T-helper 1 cell treated with Interleukin-12 subunit alpha and Interleukin-12 subunit beta and Interleukin-4 antibody, amounts not matched to agents 30 μg/mL and 1 μg/mL, for 36 hours (primary cell): Measurements from ENCODE around the gene HOXC4.
"Not testable (repeated sequence)": the region's sequence is repeated elsewhere in the genome, so short reads cannot be mapped to it uniquely, and the experiment has no call there.

ENCODE experiments used
- H3K27ac Mint-ChIP-seq: one replicate; pipeline ENCODE4 v1.8.0; 2021; ENCODE audit warnings: mild to moderate bottlenecking, mixed read lengths
- H3K27me3 Mint-ChIP-seq: one replicate; pipeline ENCODE4 v1.8.0; 2021; ENCODE audit warnings: low read depth, mixed read lengths
- H3K36me3 Mint-ChIP-seq: one replicate; pipeline ENCODE4 v1.8.0; 2021; ENCODE audit warnings: low read depth, mixed read lengths
- H3K4me1 Mint-ChIP-seq: one replicate; pipeline ENCODE4 v1.8.0; 2021; ENCODE audit warnings: low read depth, mixed read lengths
- H3K4me3 Mint-ChIP-seq: one replicate; pipeline ENCODE4 v1.8.0; 2021; ENCODE audit warnings: mild to moderate bottlenecking, moderate library complexity, mixed read lengths
- H3K9me3 Mint-ChIP-seq: one replicate; pipeline ENCODE4 v1.8.0; 2021; ENCODE audit warnings: mixed read lengths

Gene HOXC4

GRCh38 chr12:54089465-54089864, 35.8 kb downstream of the HOXC4 start:
- not testable (repeated sequence) for H3K4me1 Mint-ChIP-seq, H3K4me3 Mint-ChIP-seq, H3K36me3 Mint-ChIP-seq, H3K27ac Mint-ChIP-seq, H3K9me3 Mint-ChIP-seq
- peaks cover 72% of the 10 kb centered on the region for H3K27me3 Mint-ChIP-seq

DNA sequence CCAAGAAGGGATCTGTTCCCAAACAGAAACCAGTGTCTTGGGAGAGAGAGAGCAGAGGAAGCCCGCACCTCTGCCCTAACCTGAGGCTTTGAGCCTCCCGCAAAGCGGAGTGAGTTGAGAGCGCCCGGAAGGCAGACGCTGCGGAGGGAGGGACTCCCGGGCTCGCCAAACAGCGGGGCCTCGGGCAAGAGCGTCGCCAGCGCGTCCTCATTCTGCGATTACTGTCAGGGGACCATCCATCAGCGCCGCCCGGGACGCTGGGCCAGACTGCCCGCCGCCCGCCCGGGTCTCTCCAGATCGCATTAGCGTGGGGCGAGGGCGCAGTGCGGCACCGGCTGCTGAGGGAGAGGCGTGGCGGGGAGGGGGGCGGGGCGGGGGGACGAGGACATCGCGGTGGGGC, 36.7 kb downstream of the HOXC4 start:
- H3K27me3 Mint-ChIP-seq, result peaks cover 72% of the 10 kb centered on the region
- not testable (repeated sequence) for H3K9me3 Mint-ChIP-seq, H3K27ac Mint-ChIP-seq, H3K4me3 Mint-ChIP-seq, H3K36me3 Mint-ChIP-seq, H3K4me1 Mint-ChIP-seq

DNA sequence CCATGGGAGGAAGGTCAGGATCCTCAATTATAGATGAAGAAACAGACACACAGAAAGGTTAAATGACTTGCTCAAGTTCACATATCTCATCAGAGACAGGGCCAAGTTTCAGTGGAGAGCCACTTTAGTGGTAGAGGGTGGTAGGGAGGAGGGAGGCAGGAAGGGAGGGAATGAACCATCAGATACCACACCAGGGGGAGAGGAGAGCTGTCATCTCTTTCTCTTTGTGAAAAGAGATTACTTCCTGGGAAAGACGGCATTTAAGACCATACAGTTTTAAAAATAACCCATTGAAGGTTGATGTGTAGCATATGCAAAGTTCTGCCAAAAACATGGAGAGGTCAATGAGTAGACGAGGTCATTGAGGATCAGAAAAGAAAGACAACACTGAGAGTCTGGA, 39.3 kb downstream of the HOXC4 start:
- H3K27me3 Mint-ChIP-seq, result peaks cover 71% of the 10 kb centered on the region
- H3K36me3 Mint-ChIP-seq, H3K9me3 Mint-ChIP-seq, H3K4me3 Mint-ChIP-seq, H3K27ac Mint-ChIP-seq, H3K4me1 Mint-ChIP-seq: not testable (repeated sequence)

DNA sequence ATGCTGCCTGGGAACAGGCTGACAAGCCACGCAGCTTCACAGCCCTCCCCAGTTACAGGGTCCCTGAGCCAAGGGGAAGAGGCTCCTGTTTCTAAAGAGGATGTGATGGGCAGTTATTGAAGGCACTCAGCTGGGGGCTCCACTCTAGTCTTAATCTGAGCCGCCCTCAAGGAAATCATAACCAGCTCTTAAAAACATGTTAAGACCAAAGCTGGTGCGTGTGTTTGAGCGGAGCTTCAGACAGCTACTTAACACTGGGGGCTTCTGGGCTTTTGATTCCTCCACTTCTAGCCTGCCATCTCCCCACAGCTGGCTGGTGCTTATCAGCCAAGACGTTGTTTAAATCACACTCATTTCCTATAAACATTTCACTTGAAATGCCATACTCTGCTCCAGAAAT, 42.3 kb downstream of the HOXC4 start:
- not testable (repeated sequence) for H3K9me3 Mint-ChIP-seq, H3K4me1 Mint-ChIP-seq, H3K4me3 Mint-ChIP-seq, H3K36me3 Mint-ChIP-seq, H3K27ac Mint-ChIP-seq
- peaks cover 47% of the 10 kb centered on the region for H3K27me3 Mint-ChIP-seq

DNA sequence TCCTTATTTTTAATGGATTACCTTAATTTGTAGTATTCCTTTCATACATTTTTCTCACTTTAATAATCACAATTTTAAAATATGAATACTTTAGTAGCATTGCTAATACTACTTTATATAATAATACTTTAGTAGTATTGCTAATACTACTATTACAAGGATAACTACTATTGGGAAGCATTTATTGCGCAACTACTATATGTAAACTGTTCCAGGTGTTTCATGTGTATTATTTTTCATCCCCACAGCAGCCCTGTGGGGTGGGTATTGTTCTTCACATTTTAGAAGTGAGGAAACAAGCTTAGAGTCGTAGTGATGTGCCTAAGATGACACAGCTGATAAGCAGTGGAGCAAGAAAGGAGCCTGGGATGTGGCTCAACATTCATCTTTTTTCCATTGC, 45.0 kb downstream of the HOXC4 start:
- not testable (repeated sequence) for H3K36me3 Mint-ChIP-seq, H3K4me1 Mint-ChIP-seq
- peaks cover 46% of the 10 kb centered on the region for H3K27me3 Mint-ChIP-seq

DNA sequence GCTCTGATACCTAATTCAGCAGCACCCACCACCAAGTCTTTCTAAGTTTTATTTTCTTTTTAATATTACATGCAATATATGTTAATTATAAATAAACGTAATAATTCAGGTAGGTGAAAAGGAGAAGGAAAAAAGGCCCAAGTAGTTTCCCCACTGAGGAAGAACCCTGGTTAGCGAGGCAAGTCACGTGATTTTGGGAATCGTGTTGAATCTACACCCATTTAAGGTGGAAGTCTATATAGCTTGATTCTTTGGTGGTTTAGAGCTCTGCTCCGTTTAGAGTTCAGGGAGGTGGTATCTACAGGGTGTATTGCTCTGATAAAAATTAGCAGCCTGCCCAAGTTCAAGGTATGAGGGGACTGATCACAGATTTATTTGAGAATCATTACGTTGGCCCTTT, 47.0 kb downstream of the HOXC4 start:
- H3K27me3 Mint-ChIP-seq, result peaks cover 41% of the 10 kb centered on the region
- H3K27ac Mint-ChIP-seq, H3K9me3 Mint-ChIP-seq, H3K36me3 Mint-ChIP-seq, H3K4me3 Mint-ChIP-seq, H3K4me1 Mint-ChIP-seq: not testable (repeated sequence)

More for the DNA sequence above, 45.0 kb downstream of the HOXC4 start:
- not testable (repeated sequence) for H3K9me3 Mint-ChIP-seq, H3K4me3 Mint-ChIP-seq, H3K27ac Mint-ChIP-seq

- H3K36me3 Mint-ChIP-seq, H3K4me1 Mint-ChIP-seq, H3K9me3 Mint-ChIP-seq, H3K4me3 Mint-ChIP-seq, H3K27ac Mint-ChIP-seq: not testable (repeated sequence)
- peaks cover 46% of the 10 kb centered on the region for H3K27me3 Mint-ChIP-seq
These were observed 48.6 kb downstream of the HOXC4 start for GRCh38 chr12:54102223-54102622.

- H3K27me3 Mint-ChIP-seq, result peaks cover 60% of the 10 kb centered on the region
- not testable (repeated sequence) for H3K4me1 Mint-ChIP-seq, H3K4me3 Mint-ChIP-seq, H3K27ac Mint-ChIP-seq, H3K36me3 Mint-ChIP-seq, H3K9me3 Mint-ChIP-seq
These were observed 50.2 kb downstream of the HOXC4 start for GRCh38 chr12:54103827-54104226.
